HTERT RPE-1 (cell line): ENCODE results near the gene MT1B.
"Not testable (repeated sequence)": the region's sequence is repeated elsewhere in the genome, so short reads cannot be mapped to it uniquely, and the experiment has no call there.

Experiments
- in situ Hi-C: fragments of 300-500 bp; cut with MboI; formaldehyde crosslinking; loops from 4 replicates; pipeline ENCODE4 v1.14.3; 2020; ENCODE audit warnings: low sequenced_read_pairs

MT1B gene

GRCh38 chr16:56618138-56618537 lies 33.5 kb upstream of the MT1B start:
- in situ Hi-C loops, result no loop called here

- in situ Hi-C loops, result no loop called here
Measured at GRCh38 chr16:56620339-56620897, 31.3 kb upstream of the MT1B start.

GRCh38 chr16:56621665-56622445 lies 29.8 kb upstream of the MT1B start:
- in situ Hi-C loops, result not testable (repeated sequence)

- in situ Hi-C loops, result not testable (repeated sequence)
Measured at GRCh38 chr16:56623184-56623583, 28.5 kb upstream of the MT1B start.

GRCh38 chr16:56623637-56624036 lies 28.0 kb upstream of the MT1B start:
- in situ Hi-C loops, result no loop called here

GRCh38 chr16:56625140-56625942 lies 26.3 kb upstream of the MT1B start, which contains the start of gene MT1E:
Gene MT1E, plus strand, starts transcription at chr16:56625781. Its CDS starts 71 bp downstream, at chr16:56625852.
- in situ Hi-C loops, result no loop called here

GRCh38 chr16:56625943-56626654 lies 25.6 kb upstream of the MT1B start:
- in situ Hi-C loops, result no loop called here

- in situ Hi-C loops, result no loop called here
Measured at GRCh38 chr16:56626685-56627084, 25.0 kb upstream of the MT1B start.

- in situ Hi-C loops, result no loop called here
Measured at GRCh38 chr16:56628486-56629350, 23.0 kb upstream of the MT1B start.

GRCh38 chr16:56629531-56629930 lies 22.2 kb upstream of the MT1B start:
- in situ Hi-C loops, result no loop called here

- in situ Hi-C loops, result no loop called here
Measured at GRCh38 chr16:56630134-56630533, 21.6 kb upstream of the MT1B start.

- in situ Hi-C loops, result no loop called here
Measured at GRCh38 chr16:56631197-56631596, 20.5 kb upstream of the MT1B start.

GRCh38 chr16:56631832-56632155 lies 19.9 kb upstream of the MT1B start:
- in situ Hi-C loops, result no loop called here

- in situ Hi-C loops, result no loop called here
Measured at GRCh38 chr16:56632156-56632847, 19.4 kb upstream of the MT1B start, which contains the start of gene MT1M. Gene MT1M, plus strand, starts transcription at chr16:56632659. Its CDS starts 73 bp downstream, at chr16:56632732.

GRCh38 chr16:56632848-56633365 lies 18.8 kb upstream of the MT1B start:
- in situ Hi-C loops, result no loop called here

GRCh38 chr16:56633535-56633934 lies 18.2 kb upstream of the MT1B start:
- in situ Hi-C loops, result no loop called here

- in situ Hi-C loops, result no loop called here
Measured at GRCh38 chr16:56634715-56635440, 16.8 kb upstream of the MT1B start.

GRCh38 chr16:56635441-56635967 lies 16.2 kb upstream of the MT1B start:
- in situ Hi-C loops, result no loop called here
